ENCODE results near the gene ERBB4.

ERBB4 gene

DNA sequence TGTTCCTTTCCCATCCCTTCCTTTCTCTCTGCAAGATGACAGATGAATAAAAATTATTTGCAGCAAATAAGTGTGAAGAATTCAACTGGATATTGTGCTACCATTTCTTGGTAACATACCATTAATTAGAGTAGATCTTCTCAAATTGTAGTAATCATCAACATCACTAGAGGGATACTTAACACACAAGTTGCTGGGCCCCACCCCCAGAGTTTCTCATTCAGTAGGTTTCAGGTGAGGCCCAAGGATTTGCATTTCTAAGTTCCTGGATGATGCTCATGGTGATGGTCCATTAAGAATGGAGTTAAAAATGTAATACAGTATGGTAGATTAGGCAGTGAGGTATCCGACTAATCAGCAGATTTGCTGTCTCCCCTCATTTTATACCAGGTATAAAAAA, 594.0 kb downstream of the ERBB4 start:
- peak overlapping the region; percentile 4; the same call in 1 of the 2 replicates for H2AFZ ChIP-seq (ENCODE audit: low read length)
- H3K9me3 ChIP-seq (ENCODE audit: insufficient read depth, low read depth, low read length) = no peaks in the 10 kb centered on the region

GRCh38 chr2:211942153-211942552, 596.4 kb downstream of the ERBB4 start:
- Histone ChIP-seq H4K20me1 (ENCODE audit: insufficient read depth, low read length, poor library complexity, severe bottlenecking) (no peaks in the 10 kb centered on the region), H3K79me2 (ENCODE audit: insufficient read depth, low read length) (no peaks in the 10 kb centered on the region), H3K27me3 (ENCODE audit: insufficient read depth, low read length, poor library complexity, severe bottlenecking) (no peaks in the 10 kb centered on the region), H2AFZ (ENCODE audit: low read length) (no peak overlapping the region), H3K4me2 (ENCODE audit: low read depth, low read length, poor library complexity, severe bottlenecking) (no peak overlapping the region), H3K36me3 (ENCODE audit: insufficient read depth, low read length) (no peaks in the 10 kb centered on the region), H3K9me2 (replicated peaks; ENCODE audit: low read depth, low read length) (no peaks in the 10 kb centered on the region), H3K4me1 (ENCODE audit: insufficient read depth, low read length, poor library complexity, severe bottlenecking) (no peaks in the 10 kb centered on the region), H3F3A (ENCODE audit: low read depth) (no peaks in the 10 kb centered on the region), H3K9me3 (ENCODE audit: insufficient read depth, low read depth, low read length) (peaks cover 4% of the 10 kb centered on the region; the same call in 1 of the 2 replicates), H3K4me3 (ENCODE audit: low read length, poor library complexity, severe bottlenecking) (no peak overlapping the region), H3K9ac (ENCODE audit: low read depth, low read length, poor library complexity, severe bottlenecking) (no peak overlapping the region)
- TF ChIP-seq EZH2phosphoT487 (IDR thresholded peaks at IDR 0.05; ENCODE audit: borderline replicate concordance) = no peak
- no peak for TF ChIP-seq CTCF (conservative IDR thresholded peaks at IDR 0.05; ENCODE audit: low read length)

More for the DNA sequence above, 594.0 kb downstream of the ERBB4 start:
- Histone ChIP-seq H3K4me2 (ENCODE audit: low read depth, low read length, poor library complexity, severe bottlenecking) (no peak overlapping the region), H3F3A (ENCODE audit: low read depth) (no peaks in the 10 kb centered on the region), H3K27me3 (ENCODE audit: insufficient read depth, low read length, poor library complexity, severe bottlenecking) (no peaks in the 10 kb centered on the region), H4K20me1 (ENCODE audit: insufficient read depth, low read length, poor library complexity, severe bottlenecking) (no peaks in the 10 kb centered on the region), H3K79me2 (ENCODE audit: insufficient read depth, low read length) (no peaks in the 10 kb centered on the region), H3K4me3 (ENCODE audit: low read length, poor library complexity, severe bottlenecking) (no peak overlapping the region), H3K4me1 (ENCODE audit: insufficient read depth, low read length, poor library complexity, severe bottlenecking) (no peaks in the 10 kb centered on the region), H3K9me2 (replicated peaks; ENCODE audit: low read depth, low read length) (no peaks in the 10 kb centered on the region), H3K9ac (ENCODE audit: low read depth, low read length, poor library complexity, severe bottlenecking) (no peak overlapping the region), H3K36me3 (ENCODE audit: insufficient read depth, low read length) (no peaks in the 10 kb centered on the region)
- TF ChIP-seq CTCF (conservative IDR thresholded peaks at IDR 0.05; ENCODE audit: low read length) (peak; percentile 27; the same call in 1 of the 2 replicates), EZH2phosphoT487 (IDR thresholded peaks at IDR 0.05; ENCODE audit: borderline replicate concordance) (no peak)

DNA sequence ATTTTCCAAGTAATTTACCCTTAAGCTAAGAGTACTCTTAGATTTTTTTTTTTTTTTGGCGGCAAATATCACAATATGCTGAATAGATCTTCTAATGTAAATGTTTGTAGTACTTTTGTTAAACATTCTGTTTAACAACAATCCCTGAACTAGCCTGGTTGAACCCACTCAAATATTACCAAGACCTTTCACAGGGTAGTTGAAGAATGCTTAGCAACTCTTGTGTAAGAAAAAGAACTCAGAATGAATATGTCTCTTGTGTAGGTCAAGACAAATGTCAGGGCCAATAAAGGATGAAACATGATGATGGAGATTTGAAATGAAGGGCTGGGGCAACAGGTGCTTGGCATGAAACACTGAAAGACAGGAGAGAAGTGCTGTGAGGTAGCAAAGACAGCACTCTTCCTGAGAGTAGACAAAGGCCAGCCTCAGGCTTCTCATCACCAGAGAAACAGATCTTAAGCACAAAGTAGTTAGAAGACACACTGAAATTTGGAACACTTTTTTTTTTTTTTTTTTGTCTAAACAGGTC, 597.3 kb downstream of the ERBB4 start:
- Histone ChIP-seq H3F3A (ENCODE audit: low read depth) (no peaks in the 10 kb centered on the region), H3K27me3 (ENCODE audit: insufficient read depth, low read length, poor library complexity, severe bottlenecking) (no peaks in the 10 kb centered on the region), H4K20me1 (ENCODE audit: insufficient read depth, low read length, poor library complexity, severe bottlenecking) (no peaks in the 10 kb centered on the region), H3K4me3 (ENCODE audit: low read length, poor library complexity, severe bottlenecking) (no peak overlapping the region), H3K9ac (ENCODE audit: low read depth, low read length, poor library complexity, severe bottlenecking) (no peak overlapping the region), H3K9me3 (ENCODE audit: insufficient read depth, low read depth, low read length) (peaks cover 4% of the 10 kb centered on the region; the same call in 1 of the 2 replicates), H2AFZ (ENCODE audit: low read length) (no peak overlapping the region), H3K36me3 (ENCODE audit: insufficient read depth, low read length) (no peaks in the 10 kb centered on the region), H3K79me2 (ENCODE audit: insufficient read depth, low read length) (no peaks in the 10 kb centered on the region), H3K9me2 (replicated peaks; ENCODE audit: low read depth, low read length) (no peaks in the 10 kb centered on the region), H3K4me1 (ENCODE audit: insufficient read depth, low read length, poor library complexity, severe bottlenecking) (no peaks in the 10 kb centered on the region), H3K4me2 (ENCODE audit: low read depth, low read length, poor library complexity, severe bottlenecking) (no peak overlapping the region)
- no peak for TF ChIP-seq EZH2phosphoT487 (IDR thresholded peaks at IDR 0.05; ENCODE audit: borderline replicate concordance)
- TF ChIP-seq CTCF (conservative IDR thresholded peaks at IDR 0.05; ENCODE audit: low read length) = no peak
